PC-9 (cell line): Measurements from ENCODE around the gene PCDHGC3. TPM values are rescaled to one million over a fixed set of nuclear protein-coding genes. Genes with fewer than 3 reads are reported as not detected.

ENCODE experiments used
- BruUV-seq: library from RNA; stranded (reverse); fragments of 400-500 nt; replicated peaks from 2 replicates; lab custom pipeline; 2021; lab: Mats Ljungman, UMichigan
- CTCF ChIA-PET: fragments of 300-600 bp; sonication (Branson Sonifier 250); formaldehyde crosslinking; loops from one replicate; lab custom pipeline; 2022; ENCODE audit warnings: antibody characterized with exemption; lab: Charles Lee
- POLR2A ChIA-PET: fragments of 300-600 bp; sonication (Branson Sonifier 250); formaldehyde crosslinking; loops from one replicate; lab custom pipeline; 2022; ENCODE audit warnings: antibody characterized with exemption; ENCODE audit not compliant: unreplicated experiment; lab: Charles Lee
- DNase-seq, 2 experiments: peaks; one replicate each; pipeline versions ENCODE4 v3.0.0 to v3.0.0-alpha.2; 2015 to 2022; ENCODE audit warnings: mixed read lengths in 1 of 2
- H2AFZ ChIP-seq: fragments of 200-600 bp; sonication (generic); 2 replicates; pipeline ENCODE4 v1.8.1; 2017; ENCODE audit warnings: antibody characterized with exemption
- H3F3A ChIP-seq: fragments of 200-600 bp; sonication (generic); 2 replicates; pipeline ENCODE4 v1.8.1; 2017; ENCODE audit warnings: antibody characterized with exemption, mild to moderate bottlenecking, low read depth; ENCODE audit not compliant: insufficient read depth
- H3K27ac ChIP-seq: fragments of 200-600 bp; sonication (generic); 2 replicates; pipeline ENCODE4 v1.6.1; 2016; ENCODE audit warnings: mixed run types
- H3K27me3 ChIP-seq: fragments of 200-600 bp; sonication (generic); 2 replicates; pipeline ENCODE4 v1.6.1; 2016; ENCODE audit warnings: low read depth, mixed run types; ENCODE audit not compliant: insufficient read depth
- H3K36me3 ChIP-seq: fragments of 200-600 bp; sonication (generic); 2 replicates; pipeline ENCODE4 v1.6.1; 2016; ENCODE audit warnings: low read depth, mixed run types
- H3K4me1 ChIP-seq: fragments of 200-600 bp; sonication (generic); replicated peaks from 2 replicates; pipeline ENCODE4 v1.6.1; 2016; ENCODE audit warnings: mixed run types; ENCODE audit not compliant: insufficient read depth
- H3K4me2 ChIP-seq: fragments of 200-600 bp; sonication (generic); 2 replicates; pipeline ENCODE4 v1.6.1; 2017; ENCODE audit warnings: mixed run types
- H3K4me3 ChIP-seq: fragments of 200-600 bp; sonication (generic); 2 replicates; pipeline ENCODE4 v1.6.1; 2016; ENCODE audit warnings: mixed run types
- H3K79me2 ChIP-seq: fragments of 200-600 bp; sonication (generic); 2 replicates; pipeline ENCODE4 v1.6.1; 2017; ENCODE audit warnings: low read depth, mixed run types
- H3K9me2 ChIP-seq: fragments of 200-600 bp; sonication (generic); 2 replicates; pipeline ENCODE4 v1.8.1; 2017; ENCODE audit warnings: mild to moderate bottlenecking; ENCODE audit not compliant: insufficient read depth
- H3K9me3 ChIP-seq: fragments of 200-600 bp; sonication (generic); 2 replicates; pipeline ENCODE4 v1.8.1; 2016; ENCODE audit warnings: low read depth; ENCODE audit not compliant: insufficient read depth
- H4K20me1 ChIP-seq: fragments of 200-600 bp; sonication (generic); 2 replicates; pipeline ENCODE4 v1.8.1; 2017; ENCODE audit not compliant: insufficient read depth
- CTCF ChIP-seq: fragments of 200-600 bp; sonication (generic); conservative IDR thresholded peaks from 2 replicates; pipeline ENCODE4 v1.6.1; 2017; ENCODE audit warnings: mixed run types, antibody characterized with exemption, mild to moderate bottlenecking, moderate library complexity
- EZH2 ChIP-seq: fragments of 200-600 bp; sonication (generic); IDR thresholded peaks from 2 replicates; pipeline ENCODE4 v1.8.0; 2017; ENCODE audit warnings: antibody characterized with exemption, low read depth
- intact Hi-C: fragments of 100-400 bp; cut with micrococcal nuclease; formaldehyde crosslinking; loops from one replicate; pipeline ENCODE4 v1.10.0; 2022; ENCODE audit not compliant: unreplicated experiment
- total RNA-seq: library from RNA; stranded (reverse); gene quantifications from 2 replicates; pipeline ENCODE4 v1.2.3, GENCODE V29; 2021

Gene PCDHGC3
- total RNA-seq, 1 experiment from 2014 or later = 0.50 TPM

GRCh38 chr5:141501761-141502160, 26.0 kb downstream of the PCDHGC3 start:
- H3K9me3 ChIP-seq = no peaks in the 10 kb centered on the region
- H2AFZ ChIP-seq = no peak overlapping the region
- no TSS peak for BruUV-seq
- no peaks in the 10 kb centered on the region for H3K27me3 ChIP-seq
- TF ChIP-seq CTCF (no peak), EZH2 (no peak)
- H3K27ac ChIP-seq = no peak overlapping the region
- no peaks in the 10 kb centered on the region for H3F3A ChIP-seq
- POLR2A ChIA-PET = no interaction called here
- H3K4me1 ChIP-seq = no peaks in the 10 kb centered on the region
- H3K9me2 ChIP-seq = no peaks in the 10 kb centered on the region
- no peaks in the 10 kb centered on the region for H4K20me1 ChIP-seq
- H3K79me2 ChIP-seq = no peaks in the 10 kb centered on the region
- H3K4me3 ChIP-seq = no peak overlapping the region
- H3K4me2 ChIP-seq = no peak overlapping the region
- intact Hi-C loops = no loop called here
- no peaks in the 10 kb centered on the region for H3K36me3 ChIP-seq
- CTCF ChIA-PET = no interaction called here
- no peak for DNase-seq

- no peak for DNase-seq
- POLR2A ChIA-PET = no interaction called here
- intact Hi-C loops = no loop called here
- no peaks in the 10 kb centered on the region for H3K27me3 ChIP-seq
- no peaks in the 10 kb centered on the region for H3K9me2 ChIP-seq
- no peak overlapping the region for H3K4me3 ChIP-seq
- no peaks in the 10 kb centered on the region for H3K79me2 ChIP-seq
- no peaks in the 10 kb centered on the region for H3K36me3 ChIP-seq
- BruUV-seq = no TSS peak
- peaks cover 8% of the 10 kb centered on the region for H3K4me1 ChIP-seq
- TF ChIP-seq CTCF (no peak), EZH2 (no peak)
- no peak overlapping the region for H3K27ac ChIP-seq
- no peaks in the 10 kb centered on the region for H3F3A ChIP-seq
- CTCF ChIA-PET = no interaction called here
- no peaks in the 10 kb centered on the region for H4K20me1 ChIP-seq
- no peak overlapping the region for H2AFZ ChIP-seq
- no peaks in the 10 kb centered on the region for H3K9me3 ChIP-seq
- H3K4me2 ChIP-seq = no peak overlapping the region
These were observed 27.9 kb downstream of the PCDHGC3 start for GRCh38 chr5:141503681-141504080.

GRCh38 chr5:141504216-141504615, 28.4 kb downstream of the PCDHGC3 start:
- Histone ChIP-seq H3K79me2 (no peaks in the 10 kb centered on the region), H3K4me3 (no peak overlapping the region), H3K4me2 (no peak overlapping the region), H3K4me1 (peaks cover 11% of the 10 kb centered on the region), H3K27ac (no peak overlapping the region), H3F3A (peaks cover 1% of the 10 kb centered on the region; the same call in 1 of the 2 replicates), H3K36me3 (no peaks in the 10 kb centered on the region), H3K9me3 (no peaks in the 10 kb centered on the region), H4K20me1 (no peaks in the 10 kb centered on the region), H3K27me3 (no peaks in the 10 kb centered on the region), H2AFZ (no peak overlapping the region), H3K9me2 (no peaks in the 10 kb centered on the region)
- intact Hi-C loops = no loop called here
- no peak for DNase-seq
- CTCF ChIA-PET = no interaction called here
- TF ChIP-seq EZH2 (no peak), CTCF (no peak)
- POLR2A ChIA-PET = no interaction called here
- no TSS peak for BruUV-seq
